ENCODE measurements around the gene ATOX1. TPM values are rescaled to one million over a fixed set of nuclear protein-coding genes. Genes with fewer than 3 reads are reported as not detected.
"Not testable (repeated sequence)": the region's sequence is repeated elsewhere in the genome, so short reads cannot be mapped to it uniquely, and the experiment has no call there.

The ATOX1 gene
- total RNA-seq, 1 donor from 2014 or later: 52.7 TPM

- intact Hi-C loops (cut with micrococcal nuclease): no loop called here
These were observed 22.8 kb downstream of the ATOX1 start for GRCh38 chr5:151735646-151736045.

GRCh38 chr5:151734064-151734408, 24.4 kb downstream of the ATOX1 start:
- intact Hi-C loops (cut with micrococcal nuclease): no loop called here

DNA sequence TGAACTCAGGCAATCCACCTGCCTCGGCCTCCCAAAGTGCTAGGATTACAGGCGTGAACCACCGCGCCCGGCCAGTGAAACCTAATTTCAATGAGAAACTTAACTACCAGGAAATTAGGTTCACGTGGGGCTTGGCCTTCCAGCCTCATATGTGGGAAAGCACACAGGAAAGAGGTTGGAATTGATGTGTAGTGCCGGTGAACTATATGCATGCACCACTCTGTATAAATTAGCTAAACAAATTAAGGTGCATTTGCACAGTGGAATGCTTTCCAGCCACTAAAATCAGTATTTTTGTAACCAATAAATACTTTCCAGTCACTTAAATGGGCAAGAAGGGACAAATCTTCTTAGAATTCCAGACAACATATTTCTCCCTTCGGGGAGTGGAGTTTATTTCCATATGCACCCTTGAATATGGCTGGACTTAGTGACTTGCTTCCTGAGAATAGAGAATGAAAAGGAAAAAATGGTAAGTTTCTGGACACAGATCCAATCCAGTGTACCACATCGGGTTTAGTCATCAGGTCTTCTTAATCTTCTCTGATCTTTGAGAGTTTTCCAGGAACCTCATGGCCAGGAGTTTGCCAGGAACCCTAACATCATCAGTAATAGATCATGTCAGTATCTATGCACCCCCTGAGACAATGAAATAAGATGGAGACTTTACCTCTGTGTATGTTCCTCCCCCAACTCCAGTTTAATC, 24.9 kb downstream of the ATOX1 start:
- intact Hi-C loops (cut with micrococcal nuclease): no loop called here

GRCh38 chr5:151730381-151730780, 28.1 kb downstream of the ATOX1 start:
- intact Hi-C loops (cut with micrococcal nuclease): no loop called here

- intact Hi-C loops (cut with micrococcal nuclease): not testable (repeated sequence)
These were observed 28.8 kb downstream of the ATOX1 start for GRCh38 chr5:151729597-151729996.

DNA sequence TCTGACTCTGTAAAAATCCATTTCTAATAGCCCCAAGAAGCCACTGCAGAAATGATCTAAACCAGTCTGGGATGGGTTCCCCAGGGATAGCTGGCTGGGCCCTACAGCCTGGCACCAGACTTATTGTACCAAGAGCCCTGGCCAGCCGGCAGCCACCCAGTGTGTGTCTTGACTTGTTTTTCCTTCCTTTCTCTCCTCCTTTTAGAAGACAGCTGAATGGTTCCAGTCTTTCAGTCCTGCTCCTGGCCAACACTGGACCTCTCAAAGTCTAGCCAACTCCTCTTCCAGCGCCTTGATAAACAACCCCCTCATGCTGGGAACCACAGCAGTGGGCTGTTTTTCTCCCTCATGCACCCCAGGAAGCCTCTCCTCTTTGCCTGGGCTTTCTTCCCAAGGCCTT, 34.1 kb downstream of the ATOX1 start:
- intact Hi-C loops (cut with micrococcal nuclease): no loop called here

DNA sequence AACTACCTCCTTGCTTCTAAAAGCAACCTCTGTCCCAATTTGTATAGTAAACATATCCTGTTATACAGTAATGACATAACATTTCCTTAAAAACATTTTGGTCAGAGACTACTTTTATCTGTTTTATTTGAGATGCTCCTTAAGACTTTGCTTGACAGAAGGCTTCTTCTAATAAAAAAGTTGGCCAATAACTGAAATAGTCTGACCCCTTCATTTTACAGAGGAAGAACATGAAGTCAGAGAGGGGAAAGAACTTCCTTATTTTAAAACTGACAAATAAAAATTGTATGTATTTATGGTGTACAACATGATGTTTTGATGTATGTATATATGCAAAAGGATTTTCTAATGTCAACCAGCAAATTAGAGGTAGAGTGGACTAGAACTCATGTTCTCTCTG, 35.9 kb downstream of the ATOX1 start:
- intact Hi-C loops (cut with micrococcal nuclease): no loop called here

- intact Hi-C loops (cut with micrococcal nuclease): no loop called here
These were observed 36.5 kb downstream of the ATOX1 start for GRCh38 chr5:151721812-151722391.

GRCh38 chr5:151721087-151721646, 37.3 kb downstream of the ATOX1 start:
- intact Hi-C loops (cut with micrococcal nuclease): no loop called here

- intact Hi-C loops (cut with micrococcal nuclease): no loop called here
These were observed 38.2 kb downstream of the ATOX1 start for GRCh38 chr5:151720215-151720614.

GRCh38 chr5:151719228-151720000, 39.0 kb downstream of the ATOX1 start:
- intact Hi-C loops (cut with micrococcal nuclease): no loop called here

DNA sequence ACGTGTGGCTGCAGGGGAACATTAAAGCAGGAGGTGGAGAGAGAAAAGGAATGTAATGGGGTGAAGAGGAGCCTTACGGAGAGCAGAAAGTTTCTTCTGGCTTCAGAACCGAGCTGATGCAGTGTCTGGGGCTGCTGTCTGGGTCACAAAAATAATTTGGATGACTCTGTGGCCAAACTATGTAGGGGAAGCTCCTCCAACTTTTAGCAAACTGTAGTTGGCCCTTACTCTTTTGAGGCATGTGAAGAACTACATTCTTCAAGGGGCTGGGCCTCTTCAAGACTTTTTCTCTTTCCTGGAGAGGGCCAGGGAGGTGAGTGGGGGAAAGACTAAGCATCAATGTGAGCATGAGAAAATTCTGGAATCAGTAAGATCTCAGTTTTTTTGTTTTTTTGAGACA, 39.8 kb downstream of the ATOX1 start:
- intact Hi-C loops (cut with micrococcal nuclease): no loop called here

DNA sequence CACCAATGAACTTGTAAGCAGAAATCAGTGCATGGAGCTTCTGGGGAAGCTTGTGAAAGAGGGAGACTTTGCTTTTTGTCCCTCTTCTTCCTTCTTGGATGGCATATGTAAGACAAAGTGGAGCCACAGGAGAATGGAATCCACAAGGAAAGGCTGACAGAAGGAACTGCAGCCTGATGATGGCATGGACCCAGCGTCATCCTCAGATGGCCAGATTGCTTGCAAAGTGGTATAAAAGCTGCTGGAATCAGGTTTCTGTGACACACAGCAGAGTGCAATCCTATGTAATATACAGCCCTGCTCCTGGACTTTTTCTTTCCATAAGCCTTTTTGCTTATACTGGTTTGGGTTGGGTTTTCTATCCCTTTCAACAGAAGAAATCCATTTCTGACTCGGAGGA, 40.3 kb downstream of the ATOX1 start:
- intact Hi-C loops (cut with micrococcal nuclease): no loop called here

GRCh38 chr5:151717416-151717815, 41.0 kb downstream of the ATOX1 start:
- intact Hi-C loops (cut with micrococcal nuclease): no loop called here

DNA sequence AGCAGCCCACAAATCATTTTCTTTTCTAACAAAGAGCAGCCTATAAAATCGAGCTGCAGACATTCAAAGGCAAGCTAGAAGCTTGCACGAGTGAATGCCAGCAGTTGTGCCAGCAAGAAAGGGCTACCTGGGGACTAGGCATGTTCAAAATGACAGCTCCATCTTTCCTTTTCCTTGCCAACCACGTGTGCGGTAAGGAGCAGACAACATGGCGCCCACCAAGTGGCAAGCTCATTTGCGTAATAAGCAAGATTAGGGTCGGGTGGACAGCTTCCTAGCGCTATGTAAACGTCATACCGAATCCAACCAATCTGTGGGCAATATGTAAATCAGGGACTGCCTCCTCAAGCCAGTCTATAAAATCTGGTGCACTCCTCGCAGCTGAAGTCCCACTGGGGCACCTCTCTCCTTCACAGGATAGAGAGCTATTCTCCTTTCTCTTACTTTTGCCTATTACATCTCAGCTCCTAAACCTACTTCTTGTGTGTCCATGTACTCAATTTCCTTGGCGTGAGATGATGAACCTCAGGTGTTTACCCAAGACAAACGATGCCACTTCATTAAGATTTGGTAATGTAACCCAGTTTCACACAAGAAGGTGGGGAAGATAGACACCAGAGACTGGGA, 49.2 kb downstream of the ATOX1 start:
- intact Hi-C loops (cut with micrococcal nuclease): no loop called here

DNA sequence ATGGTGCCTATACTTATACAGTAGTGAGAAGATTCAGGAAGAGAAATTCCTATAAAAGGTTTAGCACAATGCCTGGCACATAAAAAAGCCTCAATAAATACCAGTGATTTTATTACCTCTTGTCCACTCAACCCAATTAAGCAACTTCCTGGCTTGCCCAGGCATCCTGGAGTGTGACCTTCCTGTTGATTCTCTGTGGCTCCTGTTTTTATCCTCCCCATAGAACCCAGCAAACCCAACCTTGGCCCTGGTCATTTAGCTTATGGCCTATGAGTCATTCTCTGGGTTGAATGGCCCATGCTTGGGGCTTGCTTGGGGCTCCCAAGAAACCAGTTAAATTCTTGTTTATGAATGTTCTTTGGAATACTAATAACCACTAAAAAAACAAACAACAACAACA, 50.3 kb downstream of the ATOX1 start:
- intact Hi-C loops (cut with micrococcal nuclease): no loop called here

- intact Hi-C loops (cut with micrococcal nuclease): no loop called here
These were observed 50.9 kb downstream of the ATOX1 start for GRCh38 chr5:151707567-151707966.

GRCh38 chr5:151706906-151707305, 51.5 kb downstream of the ATOX1 start:
- intact Hi-C loops (cut with micrococcal nuclease): no loop called here

DNA sequence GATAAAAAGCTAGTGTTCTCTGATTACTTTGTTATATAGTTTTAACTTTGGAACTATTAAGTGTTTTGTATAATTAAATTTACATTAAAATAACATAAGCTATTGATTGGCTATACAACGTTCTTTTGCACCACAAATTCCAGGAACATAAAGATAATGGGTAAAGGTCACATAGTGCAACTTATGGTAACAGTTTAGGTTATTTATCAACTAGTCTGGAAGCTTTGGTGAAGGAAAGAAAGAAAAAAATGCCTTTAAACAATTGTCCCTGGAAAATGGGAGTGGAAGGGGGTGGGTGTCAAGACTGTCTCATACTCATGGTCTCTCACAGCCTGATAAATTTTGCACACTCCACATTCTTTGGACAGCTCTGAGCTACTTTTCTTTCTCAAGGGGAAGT, 54.7 kb downstream of the ATOX1 start:
- intact Hi-C loops (cut with micrococcal nuclease): no loop called here

DNA sequence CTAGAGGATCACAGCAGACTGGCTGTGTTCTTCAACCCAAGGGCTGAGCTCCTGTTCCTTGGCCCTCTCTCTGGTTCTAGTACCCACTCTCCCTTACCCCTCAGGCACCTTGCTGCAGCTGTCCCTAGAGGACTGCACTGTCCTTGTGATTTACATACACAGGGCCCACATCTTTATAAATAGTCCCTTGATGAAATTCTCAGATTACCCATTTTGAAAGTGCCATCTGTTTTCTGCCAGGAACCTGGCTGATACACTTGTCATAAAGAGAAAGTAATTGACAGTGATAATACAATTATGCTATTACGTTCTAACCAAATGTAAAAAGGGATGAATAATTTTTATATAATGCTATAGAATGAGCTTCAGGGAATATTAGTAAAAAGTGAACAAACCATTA, 55.2 kb downstream of the ATOX1 start:
- intact Hi-C loops (cut with micrococcal nuclease): no loop called here

GRCh38 chr5:151700820-151701219, 57.6 kb downstream of the ATOX1 start:
- intact Hi-C loops (cut with micrococcal nuclease): no loop called here

GRCh38 chr5:151700296-151700695, 58.1 kb downstream of the ATOX1 start:
- intact Hi-C loops (cut with micrococcal nuclease): no loop called here
